SK-N-SH treated with all-trans-retinoic acid at 6 μM for 48 hours (cell line): ENCODE results near the gene CNTNAP2.

Experiments
- ATAC-seq: fragments of 200-7000 bp; cut with Tn5 transposase; 3 replicates; pipeline ENCODE4 v1.9.1; 2020; ENCODE audit warnings: mild to moderate bottlenecking, moderate library complexity
- ARNTL ChIP-seq: fragments of 450-650 bp; formaldehyde crosslinking; IDR thresholded peaks from 2 replicates; pipeline ENCODE4 v1.5.0; 2020; ENCODE audit warnings: low read depth, mild to moderate bottlenecking, moderate library complexity, borderline replicate concordance
- BACH2 ChIP-seq: fragments of 250-450 bp; sonication (Bioruptor Pico); IDR thresholded peaks from 2 replicates; pipeline ENCODE4 v1.9.0; 2021; ENCODE audit warnings: mild to moderate bottlenecking, borderline replicate concordance
- CREB5 ChIP-seq: fragments of 250-450 bp; sonication (Bioruptor Pico); IDR thresholded peaks from 2 replicates; pipeline ENCODE4 v1.5.1; 2020; ENCODE audit warnings: low read depth, mild to moderate bottlenecking, moderate library complexity
- CSDC2 ChIP-seq: fragments of 250-450 bp; sonication (Bioruptor Pico); IDR thresholded peaks from 2 replicates; pipeline ENCODE4 v1.5.0; 2020; ENCODE audit warnings: mild to moderate bottlenecking, moderate library complexity
- CSRNP3 ChIP-seq: fragments of 250-450 bp; sonication (Bioruptor Pico); IDR thresholded peaks from 2 replicates; pipeline ENCODE4 v1.5.1; 2021; ENCODE audit warnings: mild to moderate bottlenecking, moderate library complexity
- ESRRG ChIP-seq: fragments of 250-450 bp; sonication (Bioruptor Pico); IDR thresholded peaks from 2 replicates; pipeline ENCODE4 v1.6.1; 2021; ENCODE audit warnings: mild to moderate bottlenecking
- GLIS3 ChIP-seq: fragments of 250-450 bp; sonication (Bioruptor Pico); IDR thresholded peaks from 2 replicates; pipeline ENCODE4 v1.5.0; 2020; ENCODE audit warnings: mild to moderate bottlenecking, moderate library complexity
- ISL1 ChIP-seq: fragments of 250-450 bp; sonication (Bioruptor Pico); IDR thresholded peaks from 2 replicates; pipeline ENCODE4 v2.1.2; 2022; ENCODE audit warnings: mild to moderate bottlenecking, moderate library complexity
- OSR1 ChIP-seq: fragments of 250-450 bp; sonication (Bioruptor Pico); IDR thresholded peaks from 2 replicates; pipeline ENCODE4 v1.8.0; 2022; ENCODE audit warnings: moderate library complexity, mild to moderate bottlenecking, inconsistent platforms
- PATZ1 ChIP-seq: fragments of 250-450 bp; sonication (Bioruptor Pico); IDR thresholded peaks from 2 replicates; pipeline ENCODE4 v1.8.0; 2020; ENCODE audit warnings: mild to moderate bottlenecking, moderate library complexity, borderline replicate concordance
- POU6F1 ChIP-seq: fragments of 250-450 bp; sonication (Bioruptor Pico); IDR thresholded peaks from 2 replicates; pipeline ENCODE4 v1.8.0; 2021; ENCODE audit warnings: low read depth, mild to moderate bottlenecking, moderate library complexity, borderline replicate concordance
- PPARA ChIP-seq: fragments of 250-450 bp; sonication (Bioruptor Pico); IDR thresholded peaks from 2 replicates; pipeline ENCODE4 v1.5.0; 2020; ENCODE audit warnings: mild to moderate bottlenecking, borderline replicate concordance
- RARB ChIP-seq: fragments of 250-450 bp; sonication (Bioruptor Pico); IDR thresholded peaks from 2 replicates; pipeline ENCODE4 v1.8.0; 2021; ENCODE audit warnings: mild to moderate bottlenecking, moderate library complexity
- SNAI2 ChIP-seq: fragments of 250-450 bp; sonication (Bioruptor Pico); IDR thresholded peaks from 2 replicates; pipeline ENCODE4 v1.5.0; 2020; ENCODE audit warnings: mild to moderate bottlenecking, moderate library complexity
- TOX ChIP-seq: fragments of 250-450 bp; sonication (Bioruptor Pico); IDR thresholded peaks from 2 replicates; pipeline ENCODE4 v1.8.0; 2021; ENCODE audit warnings: mild to moderate bottlenecking, moderate library complexity, borderline replicate concordance
- TSHZ2 ChIP-seq: fragments of 250-450 bp; sonication (Bioruptor Pico); IDR thresholded peaks from 2 replicates; pipeline ENCODE4 v1.5.0; 2020; ENCODE audit warnings: mild to moderate bottlenecking, moderate library complexity
- ZC3H10 ChIP-seq: fragments of 250-450 bp; sonication (Bioruptor Pico); IDR thresholded peaks from 2 replicates; pipeline ENCODE4 v1.5.1; 2021; ENCODE audit warnings: mild to moderate bottlenecking, moderate library complexity
- ZFP3 ChIP-seq: fragments of 250-450 bp; sonication (Bioruptor Pico); IDR thresholded peaks from 2 replicates; pipeline ENCODE4 v1.5.0; 2020; ENCODE audit warnings: mild to moderate bottlenecking, moderate library complexity
- ZFP30 ChIP-seq: fragments of 450-650 bp; formaldehyde crosslinking; IDR thresholded peaks from 2 replicates; pipeline ENCODE4 v1.5.0; 2022; ENCODE audit warnings: mild to moderate bottlenecking, moderate library complexity
- ZNF565 ChIP-seq: fragments of 450-650 bp; formaldehyde crosslinking; conservative IDR thresholded peaks from 2 replicates; pipeline ENCODE4 v1.5.0; 2020; ENCODE audit warnings: low read depth, mild to moderate bottlenecking, moderate library complexity
- ZNF70 ChIP-seq: fragments of 450-650 bp; formaldehyde crosslinking; IDR thresholded peaks from 2 replicates; pipeline ENCODE4 v1.5.0; 2020; ENCODE audit warnings: mild to moderate bottlenecking, moderate library complexity
- ZNF8 ChIP-seq: fragments of 450-650 bp; formaldehyde crosslinking; IDR thresholded peaks from 2 replicates; pipeline ENCODE4 v1.5.0; 2020; ENCODE audit warnings: mild to moderate bottlenecking, moderate library complexity

The CNTNAP2 gene

GRCh38 chr7:148116829-148117403 is 2000.3 kb downstream of the CNTNAP2 start:
- TF ChIP-seq ISL1 (CRISPR knock-in tag) (peak; percentile 82), ZNF70 (no peak)
- no peak for ATAC-seq

GRCh38 chr7:148118371-148118770 is 2001.8 kb downstream of the CNTNAP2 start:
- TF ChIP-seq CREB5 (CRISPR knock-in tag) (no peak), TOX (no peak), PATZ1 (CRISPR knock-in tag) (no peak), ESRRG (CRISPR knock-in tag) (no peak), ZFP3 (CRISPR knock-in tag) (no peak), GLIS3 (CRISPR knock-in tag) (no peak), PPARA (CRISPR knock-in tag) (no peak), OSR1 (no peak), ZNF70 (no peak), ZNF8 (CRISPR knock-in tag) (no peak)
- TF ChIP-seq, all 23 proteins: peak for 0

GRCh38 chr7:148121401-148121800 is 2004.8 kb downstream of the CNTNAP2 start:
- TF ChIP-seq ISL1 (CRISPR knock-in tag) = 0 out of 2 replicates have a peak, but pooled peaks have one; percentile 9
- no peak for TF ChIP-seq OSR1
- no peak for ATAC-seq

More at GRCh38 chr7:148118371-148118770, 2001.8 kb downstream of the CNTNAP2 start:
- no peak for ATAC-seq

GRCh38 chr7:148121847-148122246 is 2005.2 kb downstream of the CNTNAP2 start:
- ATAC-seq = no peak
- TF ChIP-seq ZFP3 (CRISPR knock-in tag) = no peak
- TF ChIP-seq GLIS3 (CRISPR knock-in tag) = no peak
- no peak for TF ChIP-seq BACH2 (CRISPR knock-in tag)
- no peak for TF ChIP-seq POU6F1 (CRISPR knock-in tag)
- TF ChIP-seq TOX = no peak
- no peak for TF ChIP-seq CSDC2 (CRISPR knock-in tag)
- no peak for TF ChIP-seq ISL1 (CRISPR knock-in tag)
- TF ChIP-seq ZNF70 = no peak
- no peak for TF ChIP-seq ZNF565 (CRISPR knock-in tag)
- no peak for TF ChIP-seq CSRNP3
- no peak for TF ChIP-seq SNAI2 (CRISPR knock-in tag)

- no peak for ATAC-seq
- no peak for TF ChIP-seq ZFP30
- TF ChIP-seq ZFP3 (CRISPR knock-in tag) = no peak
- TF ChIP-seq ZC3H10 (CRISPR knock-in tag) = no peak
- no peak for TF ChIP-seq TSHZ2 (CRISPR knock-in tag)
- TF ChIP-seq BACH2 (CRISPR knock-in tag) = no peak
- no peak for TF ChIP-seq ZNF565 (CRISPR knock-in tag)
- TF ChIP-seq SNAI2 (CRISPR knock-in tag) = no peak
- no peak for TF ChIP-seq ZNF70
- no peak for TF ChIP-seq RARB (CRISPR knock-in tag)
- no peak for TF ChIP-seq ARNTL (CRISPR knock-in tag)
- no peak for TF ChIP-seq ESRRG (CRISPR knock-in tag)
- TF ChIP-seq POU6F1 (CRISPR knock-in tag) = no peak
- no peak for TF ChIP-seq CSDC2 (CRISPR knock-in tag)
- TF ChIP-seq CSRNP3 = no peak
- no peak for TF ChIP-seq TOX
Measured at GRCh38 chr7:148124477-148124876, 2007.9 kb downstream of the CNTNAP2 start.
